HCT116 (cell line): ENCODE measurements around the gene ZNF438. TPM values are rescaled to one million over a fixed set of nuclear protein-coding genes. Genes with fewer than 3 reads are reported as not detected.

Source experiments
- ATAC-seq: fragments of 200-7000 bp; cut with Tn5 transposase; 2 replicates; pipeline ENCODE4 v1.9.1; 2020; ENCODE audit warnings: mild to moderate bottlenecking, moderate library complexity
- BruUV-seq: library from RNA; stranded (reverse); fragments of 400-500 nt; replicated peaks from 2 replicates; lab custom pipeline; 2021; lab: Mats Ljungman, UMichigan
- CTCF ChIA-PET: fragments of 300-600 bp; sonication (Branson Sonifier 250); formaldehyde crosslinking; loops from one replicate; lab custom pipeline; 2021; ENCODE audit warnings: antibody characterized with exemption; lab: Charles Lee
- POLR2A ChIA-PET: fragments of 300-600, 350-600 bp; sonication (Branson Sonifier 250); formaldehyde crosslinking; loops from one replicate; lab custom pipeline; 2021; ENCODE audit warnings: antibody characterized with exemption; lab: Charles Lee
- RAD21 ChIA-PET, 2 experiments: fragments of 300-600 bp; sonication (Branson Sonifier 250); formaldehyde crosslinking; loops; one replicate each; lab custom pipeline; 2023; ENCODE audit warnings: low total read pairs in 2 of 2; ENCODE audit not compliant: uncharacterized antibody in 2 of 2, unreplicated experiment in 2 of 2, low non-redundant PET in 1 of 2; lab: Charles Lee
- DNase-seq: peaks from one replicate; pipeline ENCODE4 v3.0.0-alpha.2; 2010; ENCODE audit warnings: low read depth, low spot score
- H2AFZ ChIP-seq: fragments of 200-600 bp; shearing (Covaris generic), sonication (generic); 2 replicates; pipeline ENCODE4 v1.6.1; 2017; ENCODE audit warnings: low read depth, mixed run types, mixed read lengths, antibody characterized with exemption, low read length; ENCODE audit not compliant: poor library complexity, severe bottlenecking
- H3K27ac ChIP-seq: 2 replicates; pipeline ENCODE4 v1.5.1; 2012; ENCODE audit warnings: low read depth, low read length
- H3K27me3 ChIP-seq: fragments of 200-600 bp; sonication (generic); 2 replicates; pipeline ENCODE4 v1.6.1; 2016; ENCODE audit warnings: mixed run types, low read length, mixed read lengths; ENCODE audit not compliant: insufficient read depth
- H3K36me3 ChIP-seq, 2 experiments: fragments of 200-500 bp in 1 of 2; fragments of 200-600 bp in 1 of 2; sonication (Bioruptor generic) in 1 of 2; sonication (generic) in 1 of 2; 2 replicates each; pipeline versions ENCODE4 v1.5.1 to v1.6.1; 2014 to 2016; ENCODE audit warnings: low read length in 2 of 2, inconsistent platforms in 1 of 2, mixed read lengths in 1 of 2, mixed run types in 1 of 2; ENCODE audit not compliant: insufficient read depth in 2 of 2, control insufficient read depth in 1 of 2
- H3K4me1 ChIP-seq, 2 experiments: fragments of 200-600 bp in 1 of 2; sonication (generic) in 1 of 2; 2 replicates each; pipeline versions ENCODE4 v1.5.1 to v1.6.1; 2012 to 2017; ENCODE audit warnings: low read length in 2 of 2, inconsistent platforms in 1 of 2, mild to moderate bottlenecking in 1 of 2, mixed read lengths in 1 of 2, mixed run types in 1 of 2, moderate library complexity in 1 of 2; ENCODE audit not compliant: insufficient read depth in 2 of 2, control insufficient read depth in 1 of 2
- H3K4me2 ChIP-seq: fragments of 200-600 bp; sonication (generic); 2 replicates; pipeline ENCODE4 v1.6.1; 2017; ENCODE audit warnings: mixed run types, low read length, mixed read lengths
- H3K4me3 ChIP-seq, 2 experiments: fragments of 200-600 bp in 1 of 2; sonication (generic) in 1 of 2; replicated peaks in 1 of 2; 2 replicates each; pipeline ENCODE4 v1.5.1; 2011 to 2016; ENCODE audit warnings: low read length in 2 of 2, control low read depth in 1 of 2, low read depth in 1 of 2, mild to moderate bottlenecking in 1 of 2, mixed read lengths in 1 of 2, mixed run types in 1 of 2
- H3K79me2 ChIP-seq: fragments of 200-600 bp; sonication (generic); 2 replicates; pipeline ENCODE4 v1.6.1; 2017; ENCODE audit warnings: mild to moderate bottlenecking, mixed run types, low read length, moderate library complexity, mixed read lengths; ENCODE audit not compliant: insufficient read depth
- H3K9ac ChIP-seq: fragments of 200-600 bp; sonication (generic); 2 replicates; pipeline ENCODE4 v1.6.1; 2016; ENCODE audit warnings: low read length, mixed read lengths
- H3K9me2 ChIP-seq: fragments of 200-600 bp; sonication (generic), shearing (Covaris generic); 2 replicates; pipeline ENCODE4 v1.6.1; 2017; ENCODE audit warnings: mixed run types, mild to moderate bottlenecking, moderate library complexity; ENCODE audit not compliant: insufficient read depth
- H3K9me3 ChIP-seq, 2 experiments: fragments of 200-500 bp in 1 of 2; fragments of 200-600 bp in 1 of 2; sonication (Bioruptor generic) in 1 of 2; sonication (generic) in 1 of 2; 2 replicates each; pipeline ENCODE4 v1.6.1; 2014 to 2017; ENCODE audit warnings: low read length in 2 of 2, mixed read lengths in 2 of 2, inconsistent platforms in 1 of 2, low read depth in 1 of 2, mild to moderate bottlenecking in 1 of 2, mixed run types in 1 of 2, moderate library complexity in 1 of 2; ENCODE audit not compliant: control insufficient read depth in 1 of 2, insufficient read depth in 1 of 2
- H4K20me1 ChIP-seq: fragments of 200-600 bp; sonication (generic), shearing (Covaris generic); 2 replicates; pipeline ENCODE4 v1.6.1; 2017; ENCODE audit warnings: mixed run types, mild to moderate bottlenecking, moderate library complexity; ENCODE audit not compliant: insufficient read depth
- CEBPB ChIP-seq: IDR thresholded peaks from 2 replicates; pipeline ENCODE4 v1.6.1; 2012; ENCODE audit warnings: low read depth
- CTCF ChIP-seq, 3 experiments: fragments of 200-600 bp in 1 of 3; sonication (generic) in 1 of 3; IDR thresholded peaks in 2 of 3; conservative IDR thresholded peaks in 1 of 3; 2 replicates each; pipeline ENCODE4 v1.5.1; 2012 to 2017; ENCODE audit warnings: low read depth in 2 of 3, low read length in 2 of 3, antibody characterized with exemption in 1 of 3, borderline replicate concordance in 1 of 3, control low read depth in 1 of 3, mild to moderate bottlenecking in 1 of 3, mixed read lengths in 1 of 3, mixed run types in 1 of 3, moderate library complexity in 1 of 3; ENCODE audit not compliant: insufficient read depth in 1 of 3
- EZH2 ChIP-seq: fragments of 200-600 bp; sonication (generic); IDR thresholded peaks from 2 replicates; pipeline ENCODE4 v1.6.1; 2017; ENCODE audit warnings: antibody characterized with exemption, mixed run types
- EZH2phosphoT487 ChIP-seq: fragments of 200-600 bp; IDR thresholded peaks from 2 replicates; pipeline ENCODE4 v1.6.1; 2018; ENCODE audit warnings: antibody characterized with exemption, borderline replicate concordance
- MAX ChIP-seq: IDR thresholded peaks from 2 replicates; pipeline ENCODE4 v1.6.1; 2012
- POLR2AphosphoS5 ChIP-seq: IDR thresholded peaks from 2 replicates; pipeline ENCODE4 v1.6.1; 2011; ENCODE audit warnings: mild to moderate bottlenecking, low read depth, low read length, moderate library complexity
- REST ChIP-seq: IDR thresholded peaks from 2 replicates; pipeline ENCODE4 v1.6.1; 2012; ENCODE audit warnings: low read depth
- SP1 ChIP-seq: IDR thresholded peaks from 2 replicates; pipeline ENCODE4 v1.6.1; 2012; ENCODE audit warnings: low read depth
- TCF7L2 ChIP-seq: IDR thresholded peaks from 2 replicates; pipeline ENCODE4 v1.7.0; 2011; ENCODE audit warnings: borderline replicate concordance, inconsistent platforms; ENCODE audit not compliant: insufficient read depth, insufficient read length; ENCODE audit errors: extremely low read depth
- ZFX ChIP-seq: fragments of 450-650 bp; IDR thresholded peaks from 2 replicates; pipeline ENCODE4 v1.6.1; 2017
- intact Hi-C: fragments of 100-400 bp; cut with micrococcal nuclease; formaldehyde crosslinking; loops from 2 replicates; pipeline ENCODE4 v1.10.0; 2022
- total RNA-seq: library from RNA; stranded (reverse); gene quantifications from one replicate; pipeline ENCODE4 v1.2.1, GENCODE V29; 2021; ENCODE audit not compliant: unreplicated experiment

ZNF438 gene
- total RNA-seq, 1 experiment from 2014 or later: 3.3 TPM

GRCh38 chr10:30863516-30864210 lies 168.0 kb downstream of the ZNF438 start:
- intact Hi-C loops: no loop called here
- no peaks in the 10 kb centered on the region for H3K9me2 ChIP-seq
- no peak overlapping the region for H3K27ac ChIP-seq
- no peaks in the 10 kb centered on the region for H3K27me3 ChIP-seq
- no TSS peak for BruUV-seq
- H3K4me1 ChIP-seq: no peaks in the 10 kb centered on the region
- no peak overlapping the region for H2AFZ ChIP-seq
- POLR2A ChIA-PET: no interaction called here
- H4K20me1 ChIP-seq: no peaks in the 10 kb centered on the region
- TF ChIP-seq MAX (no peak), POLR2AphosphoS5 (no peak), REST (no peak), CTCF (IDR thresholded peaks at IDR 0.05 in 2 of 3, conservative IDR thresholded peaks at IDR 0.05 in 1 of 3; ENCODE audit: borderline replicate concordance in 1 of 3, insufficient read depth in 1 of 3, low read depth in 2 of 3, low read length in 2 of 3) (no peak), ZFX (no peak), TCF7L2 (no peak), EZH2 (no peak), CEBPB (no peak), EZH2phosphoT487 (no peak), SP1 (no peak)
- no peak for DNase-seq
- CTCF ChIA-PET: no interaction called here
- H3K36me3 ChIP-seq: no peaks in the 10 kb centered on the region
- RAD21 ChIA-PET: no interaction called here
- no peak overlapping the region for H3K9ac ChIP-seq
- H3K79me2 ChIP-seq: no peaks in the 10 kb centered on the region
- H3K9me3 ChIP-seq: no peaks in the 10 kb centered on the region
- H3K4me2 ChIP-seq: no peak overlapping the region
- no peak overlapping the region for H3K4me3 ChIP-seq
- no peak for ATAC-seq
